ENCODE data around the gene CCDC169.
"Not testable (repeated sequence)": the region's sequence is repeated elsewhere in the genome, so short reads cannot be mapped to it uniquely, and the experiment has no call there.

CCDC169 gene

GRCh38 chr13:36313047-36313969 is 15.7 kb upstream of the CCDC169 start:
- no peak for DNase-seq

- DNase-seq: no peak
Measured at GRCh38 chr13:36310417-36311108, 12.9 kb upstream of the CCDC169 start.

GRCh38 chr13:36302289-36302688 is 4.7 kb upstream of the CCDC169 start:
- no peak for DNase-seq

GRCh38 chr13:36299469-36299868 is 1.9 kb upstream of the CCDC169 start:
- not testable (repeated sequence) for DNase-seq

- DNase-seq: no peak
Measured at GRCh38 chr13:36298535-36299068, 988 bp upstream of the CCDC169 start.

GRCh38 chr13:36294096-36294495 is 3.5 kb downstream of the CCDC169 start:
- no peak for DNase-seq

GRCh38 chr13:36293497-36293896 is 4.1 kb downstream of the CCDC169 start:
- DNase-seq: no peak

GRCh38 chr13:36288794-36289391 is 8.7 kb downstream of the CCDC169 start:
- DNase-seq: no peak

- no peak for DNase-seq
Measured at GRCh38 chr13:36286006-36286405, 11.6 kb downstream of the CCDC169 start.

- no peak for DNase-seq
Measured at GRCh38 chr13:36282821-36283432, 14.7 kb downstream of the CCDC169 start.

GRCh38 chr13:36275190-36276002 is 22.2 kb downstream of the CCDC169 start:
- no peak for DNase-seq

- DNase-seq: no peak
Measured at GRCh38 chr13:36273431-36273830, 24.2 kb downstream of the CCDC169 start.

GRCh38 chr13:36261976-36262375 is 35.6 kb downstream of the CCDC169 start:
- no peak for DNase-seq

GRCh38 chr13:36261011-36261410 is 36.6 kb downstream of the CCDC169 start:
- no peak for DNase-seq

GRCh38 chr13:36259361-36260137 is 38.1 kb downstream of the CCDC169 start:
- DNase-seq: no peak

- no peak for DNase-seq
Measured at GRCh38 chr13:36258831-36259230, 38.8 kb downstream of the CCDC169 start.

- no peak for DNase-seq
Measured at GRCh38 chr13:36251526-36251925, 46.1 kb downstream of the CCDC169 start.

GRCh38 chr13:36251017-36251416 is 46.6 kb downstream of the CCDC169 start:
- DNase-seq: no peak

- DNase-seq: no peak
Measured at GRCh38 chr13:36248700-36249099, 48.9 kb downstream of the CCDC169 start.

- no peak for DNase-seq
Measured at GRCh38 chr13:36244990-36245389, 52.6 kb downstream of the CCDC169 start.

- no peak for DNase-seq
Measured at GRCh38 chr13:36244073-36244472, 53.5 kb downstream of the CCDC169 start.
